GM19023 (cell line): ENCODE data around the gene USO1.
"Not testable (repeated sequence)": the region's sequence is repeated elsewhere in the genome, so short reads cannot be mapped to it uniquely, and the experiment has no call there.

Experiments
- ATAC-seq: cut with Tn5 transposase; IDR thresholded peaks from one replicate; pipeline ENCODE4 v1.9.1; 2021; ENCODE audit warnings: mild to moderate bottlenecking, moderate library complexity; ENCODE audit not compliant: unreplicated experiment

The USO1 gene

GRCh38 chr4:75745161-75745560 lies 20.8 kb downstream of the USO1 start:
- ATAC-seq: no peak

- ATAC-seq: no peak
Measured at GRCh38 chr4:75745721-75746199, 21.4 kb downstream of the USO1 start.

- no peak for ATAC-seq
Measured at GRCh38 chr4:75752637-75753036, 28.3 kb downstream of the USO1 start.

GRCh38 chr4:75769036-75769435 lies 44.7 kb downstream of the USO1 start:
- ATAC-seq: no peak

GRCh38 chr4:75771607-75772006 lies 47.2 kb downstream of the USO1 start:
- no peak for ATAC-seq

GRCh38 chr4:75777589-75777988 lies 53.2 kb downstream of the USO1 start:
- no peak for ATAC-seq

- ATAC-seq: peak; percentile 63
Measured at GRCh38 chr4:75779105-75779757, 54.9 kb downstream of the USO1 start.

- no peak for ATAC-seq
Measured at GRCh38 chr4:75781305-75781704, 56.9 kb downstream of the USO1 start.

GRCh38 chr4:75786526-75786925 lies 62.1 kb downstream of the USO1 start:
- ATAC-seq: no peak

GRCh38 chr4:75786938-75787337 lies 62.6 kb downstream of the USO1 start:
- no peak for ATAC-seq

GRCh38 chr4:75790024-75790423 lies 65.6 kb downstream of the USO1 start:
- no peak for ATAC-seq

GRCh38 chr4:75800972-75801371 lies 76.6 kb downstream of the USO1 start:
- no peak for ATAC-seq

- not testable (repeated sequence) for ATAC-seq
Measured at GRCh38 chr4:75806035-75806434, 81.7 kb downstream of the USO1 start.

- ATAC-seq: no peak
Measured at GRCh38 chr4:75817901-75818300, 93.5 kb downstream of the USO1 start.

GRCh38 chr4:75819121-75819520 lies 94.7 kb downstream of the USO1 start:
- no peak for ATAC-seq

GRCh38 chr4:75820197-75820596 lies 95.8 kb downstream of the USO1 start:
- ATAC-seq: no peak

- ATAC-seq: no peak
Measured at GRCh38 chr4:75820676-75821075, 96.3 kb downstream of the USO1 start.

GRCh38 chr4:75821216-75821615 lies 96.8 kb downstream of the USO1 start:
- no peak for ATAC-seq

- ATAC-seq: no peak
Measured at GRCh38 chr4:75821966-75822365, 97.6 kb downstream of the USO1 start.

GRCh38 chr4:75822416-75822815 lies 98.0 kb downstream of the USO1 start:
- no peak for ATAC-seq

- ATAC-seq: no peak
Measured at GRCh38 chr4:75823812-75824211, 99.4 kb downstream of the USO1 start.

- no peak for ATAC-seq
Measured at GRCh38 chr4:75830906-75831305, 106.5 kb downstream of the USO1 start.

GRCh38 chr4:75831856-75832405 lies 107.6 kb downstream of the USO1 start:
- ATAC-seq: no peak
